ENCODE data around the gene IL36RN.
"Not testable (repeated sequence)": the region's sequence is repeated elsewhere in the genome, so short reads cannot be mapped to it uniquely, and the experiment has no call there.

IL36RN gene

DNA sequence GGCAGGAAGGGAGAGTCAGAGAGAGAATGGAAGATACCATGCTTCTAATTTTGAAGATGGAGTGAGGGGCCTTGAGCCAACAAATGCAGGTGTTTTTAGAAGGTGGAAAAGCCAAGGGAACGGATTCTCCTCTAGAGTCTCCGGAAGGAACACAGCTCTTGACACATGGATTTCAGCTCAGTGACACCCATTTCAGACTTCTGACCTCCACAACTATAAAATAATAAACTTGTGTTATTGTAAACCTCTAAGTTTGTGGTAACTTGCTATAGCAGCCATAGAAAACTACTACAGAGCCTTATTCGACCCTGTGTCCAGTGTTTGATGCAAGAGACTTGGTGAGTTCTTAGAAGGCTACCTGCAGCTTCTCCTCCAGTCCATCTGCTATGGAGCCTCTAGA, 16.6 kb downstream of the IL36RN start:
- DNase-seq: no peak

DNA sequence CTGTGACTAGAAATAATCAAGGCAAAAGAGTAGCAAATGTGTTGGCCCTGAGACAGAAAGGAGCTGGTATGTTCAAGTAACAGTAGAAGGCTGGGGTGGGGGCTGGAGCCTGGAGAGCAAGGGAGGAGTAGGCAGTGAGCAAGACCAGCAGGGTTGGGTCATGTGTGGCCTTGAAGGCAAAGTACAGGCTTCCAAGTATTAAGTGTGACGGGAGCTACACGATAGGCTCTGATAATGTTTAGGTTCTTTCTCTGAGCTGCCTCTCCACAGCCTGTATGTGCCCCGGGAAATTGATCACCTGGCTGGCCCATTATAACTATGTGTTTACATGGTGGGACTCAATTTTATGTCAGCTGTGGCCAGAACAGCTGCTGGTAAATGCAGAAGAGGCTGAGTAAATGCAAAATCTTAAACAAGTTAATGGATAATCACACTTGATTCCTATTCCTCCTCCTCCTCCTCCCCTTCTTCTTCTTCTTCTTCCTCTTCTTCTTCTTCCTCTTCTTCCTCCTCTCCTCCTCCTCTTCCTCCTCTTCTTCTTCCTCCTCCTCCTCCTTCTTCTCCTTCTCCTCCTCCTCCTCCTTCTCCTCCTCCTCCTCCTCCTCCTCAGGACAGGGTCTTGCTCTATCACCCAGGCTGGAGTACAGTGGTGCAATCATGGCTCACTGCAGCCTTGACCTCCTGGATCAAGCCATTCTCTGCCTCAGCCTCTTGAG, 18.1 kb downstream of the IL36RN start:
- DNase-seq: no peak

DNA sequence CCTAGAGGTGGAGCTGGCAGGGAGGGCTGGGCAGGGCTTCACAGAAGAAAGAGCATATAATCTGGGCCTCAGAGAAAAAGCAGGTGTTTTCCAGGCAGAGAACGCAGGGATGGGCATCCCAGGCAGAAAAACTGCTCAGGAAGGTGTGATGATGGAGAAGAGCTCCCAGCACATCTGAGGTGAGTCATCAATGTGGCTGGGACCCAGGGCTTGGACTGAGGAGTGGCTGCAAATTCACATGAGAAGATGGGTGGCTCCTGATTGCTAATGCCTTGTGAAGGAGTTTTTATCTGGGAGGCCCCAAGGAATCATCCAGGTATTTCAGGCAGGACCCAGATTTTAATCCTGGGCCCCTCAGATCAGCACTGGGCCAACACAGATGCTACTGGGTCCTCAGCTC, 18.9 kb downstream of the IL36RN start:
- no peak for DNase-seq

DNA sequence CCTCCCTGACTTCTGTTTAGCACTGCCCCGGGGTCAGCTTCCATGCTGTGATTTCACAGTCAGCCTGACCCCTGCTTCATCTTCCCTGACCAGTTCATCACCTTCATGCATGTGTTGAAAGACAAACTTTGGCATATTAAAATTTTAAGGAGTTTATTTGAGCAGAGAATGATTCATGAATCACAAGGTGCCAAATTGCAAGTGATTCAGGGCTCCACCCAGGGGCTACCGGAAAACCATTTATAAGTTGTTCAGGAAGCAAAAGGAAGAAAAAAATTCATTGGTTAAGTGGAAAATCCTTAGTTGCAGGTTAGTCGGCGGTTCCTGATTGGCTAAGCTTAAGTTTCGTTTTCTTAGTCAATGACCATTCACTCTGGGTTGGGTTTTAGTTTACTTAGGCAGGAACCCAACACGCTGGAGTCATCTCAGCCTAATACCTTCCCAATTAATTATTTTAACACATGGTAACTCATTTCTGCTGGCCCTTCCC, 19.4 kb downstream of the IL36RN start:
- no peak for DNase-seq

DNA sequence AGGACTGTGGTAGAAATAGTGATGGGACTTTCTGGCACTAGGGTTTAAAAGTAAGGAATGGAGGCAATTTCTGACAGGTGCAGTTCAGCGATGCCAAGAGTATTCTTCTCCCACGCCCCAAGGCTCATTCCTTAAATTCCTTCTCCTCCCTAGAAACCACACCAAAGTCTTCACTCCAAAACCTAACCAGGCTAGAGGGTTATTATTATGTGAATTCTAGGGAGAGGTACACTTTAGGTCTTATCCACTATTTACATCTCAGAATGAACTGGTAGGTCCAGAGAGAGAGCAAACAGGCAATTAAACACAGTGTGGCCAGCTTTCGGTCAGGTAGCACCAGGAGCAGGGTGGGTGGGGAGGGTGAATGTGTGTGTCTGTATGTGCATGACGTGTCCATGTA, 20.1 kb downstream of the IL36RN start:
- DNase-seq: no peak

DNA sequence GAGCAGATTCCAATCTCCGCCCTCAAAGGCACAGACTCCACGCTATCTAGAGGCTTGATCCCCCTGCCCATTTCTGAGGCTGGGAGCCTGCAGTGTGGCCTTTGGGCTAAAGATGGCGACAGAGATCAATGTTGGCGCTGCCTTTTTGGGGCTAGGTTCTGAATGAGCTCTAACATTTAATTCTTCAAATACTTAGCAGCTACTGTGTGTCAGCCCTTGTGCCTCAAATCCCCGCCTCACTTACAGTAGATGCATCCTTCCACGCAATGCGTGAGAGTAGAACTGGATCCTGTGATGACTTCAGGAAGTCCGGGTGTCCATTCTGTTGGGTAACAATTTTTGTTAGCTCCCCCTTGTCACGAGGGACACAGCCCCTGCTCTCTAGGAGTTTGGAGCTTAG, 21.1 kb downstream of the IL36RN start:
- DNase-seq: peak; percentile 67

- DNase-seq: no peak
Observed at GRCh38 chr2:113081488-113082210, 22.7 kb downstream of the IL36RN start.

- DNase-seq: peak; percentile 49
Observed at GRCh38 chr2:113083296-113083695, 24.3 kb downstream of the IL36RN start.

DNA sequence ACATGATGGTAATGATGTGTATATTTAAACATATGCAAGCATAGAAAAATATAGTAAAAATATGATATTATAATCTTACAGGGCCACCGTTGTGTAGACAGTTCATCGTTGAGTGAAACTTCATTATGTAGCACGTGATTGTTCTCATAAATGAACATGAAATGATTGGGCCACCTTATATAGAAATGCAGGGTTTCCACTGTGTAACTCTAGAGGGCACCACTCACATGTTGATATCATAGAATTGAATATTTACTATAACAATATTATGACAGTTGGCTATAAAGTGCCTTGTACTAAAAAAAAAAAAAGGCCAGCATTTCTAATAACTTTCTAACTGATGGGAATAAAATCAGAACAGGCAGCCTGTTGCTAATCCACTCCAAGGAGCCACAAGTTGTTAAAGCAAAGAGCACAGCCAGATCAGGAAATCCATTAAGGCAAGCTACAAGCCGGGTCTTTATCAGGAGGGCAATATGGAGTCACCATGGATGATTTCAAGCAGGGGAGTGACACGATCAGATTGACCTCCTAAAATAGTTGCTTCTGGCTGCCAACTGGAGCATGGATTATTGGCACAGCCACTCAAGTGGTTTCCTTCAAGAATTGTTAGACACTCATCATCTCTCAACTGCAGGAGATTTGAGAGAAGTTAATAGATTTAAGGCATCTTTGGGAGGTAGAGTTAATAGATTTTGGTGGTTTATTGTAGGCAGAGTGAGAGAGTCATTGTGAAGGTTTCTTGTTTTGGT, 25.4 kb downstream of the IL36RN start:
- DNase-seq: peak; percentile 15

GRCh38 chr2:113085542-113085941, 26.5 kb downstream of the IL36RN start:
- no peak for DNase-seq

- no peak for DNase-seq
Observed at GRCh38 chr2:113088213-113088992, 29.4 kb downstream of the IL36RN start.

DNA sequence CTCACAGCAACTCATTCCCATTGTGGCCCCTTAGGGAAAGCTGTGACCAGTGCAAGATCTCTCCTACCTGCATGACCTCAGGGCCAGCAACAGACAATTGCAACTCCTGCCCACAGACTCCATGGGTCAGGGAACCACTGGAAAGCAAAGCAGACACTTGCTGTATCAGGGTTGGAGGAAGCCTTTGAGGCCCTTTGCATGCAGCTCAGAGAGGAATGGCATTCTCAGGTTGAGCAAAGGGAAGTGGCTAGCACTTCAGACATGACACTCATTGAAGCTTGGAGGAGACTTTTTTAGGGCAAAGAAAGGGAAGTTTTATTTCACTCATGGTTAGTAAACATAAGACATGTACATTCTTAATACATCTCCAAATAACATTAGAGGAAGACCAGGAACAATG, 30.9 kb downstream of the IL36RN start:
- no peak for DNase-seq

- no peak for DNase-seq
Observed at GRCh38 chr2:113091231-113091896, 32.4 kb downstream of the IL36RN start.

DNA sequence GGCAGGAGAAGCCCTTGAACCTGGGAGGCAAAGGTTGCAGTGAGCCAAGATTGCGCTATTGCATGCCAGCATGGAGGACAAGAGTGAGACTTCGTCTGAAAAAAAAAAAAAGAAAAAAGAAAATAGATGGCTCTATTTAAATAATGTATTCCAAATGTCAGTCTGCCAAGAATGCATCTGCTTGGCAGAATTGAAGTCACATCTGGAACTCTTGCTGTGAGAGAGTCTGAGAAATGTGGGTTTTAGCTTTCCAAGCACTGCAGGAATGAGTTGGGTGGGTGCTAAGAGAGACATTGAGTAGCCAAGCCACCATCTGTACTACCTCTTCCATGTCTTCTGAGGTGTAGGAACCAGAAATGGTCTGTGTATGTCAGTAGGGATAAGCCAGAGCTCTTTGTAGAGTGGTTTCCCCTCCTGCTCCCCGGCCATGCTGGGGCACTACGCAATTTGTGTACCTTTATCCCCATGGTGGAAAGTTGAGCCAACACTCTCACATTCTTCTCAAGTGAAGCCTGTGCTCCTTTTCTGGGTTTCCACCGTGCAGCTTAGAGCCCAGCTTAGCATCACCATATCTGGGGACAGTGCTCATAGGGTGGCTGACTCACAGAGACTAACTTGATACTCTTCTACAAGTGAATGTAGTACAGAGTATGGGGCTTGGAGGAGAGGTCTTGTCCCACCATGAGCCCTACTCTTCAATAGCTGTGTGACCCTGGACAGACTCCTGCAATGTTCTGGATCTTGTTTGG, 34.0 kb downstream of the IL36RN start:
- DNase-seq: no peak

DNA sequence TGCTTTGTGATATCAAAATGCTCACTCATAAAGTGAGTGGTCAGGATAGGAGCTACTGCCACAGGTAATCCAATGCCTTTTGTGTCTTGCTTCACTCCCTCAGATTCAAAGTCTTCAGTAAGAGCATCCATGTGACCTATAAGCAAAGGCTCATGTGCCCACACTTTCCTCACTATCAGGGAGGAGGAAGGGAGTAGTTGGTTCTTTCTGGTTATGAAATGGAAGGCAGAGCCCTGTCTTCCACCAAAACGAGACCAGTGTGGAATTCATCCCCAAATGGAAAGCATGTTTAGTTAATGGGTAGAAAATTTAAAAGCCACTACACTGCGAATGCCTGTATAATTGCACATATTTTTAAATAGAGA, 34.6 kb downstream of the IL36RN start:
- DNase-seq: no peak

GRCh38 chr2:113096306-113096705, 37.3 kb downstream of the IL36RN start:
- not testable (repeated sequence) for DNase-seq

- DNase-seq: not testable (repeated sequence)
Observed at GRCh38 chr2:113096842-113097618, 38.0 kb downstream of the IL36RN start.

- no peak for DNase-seq
Observed at GRCh38 chr2:113098041-113098440, 39.0 kb downstream of the IL36RN start.

DNA sequence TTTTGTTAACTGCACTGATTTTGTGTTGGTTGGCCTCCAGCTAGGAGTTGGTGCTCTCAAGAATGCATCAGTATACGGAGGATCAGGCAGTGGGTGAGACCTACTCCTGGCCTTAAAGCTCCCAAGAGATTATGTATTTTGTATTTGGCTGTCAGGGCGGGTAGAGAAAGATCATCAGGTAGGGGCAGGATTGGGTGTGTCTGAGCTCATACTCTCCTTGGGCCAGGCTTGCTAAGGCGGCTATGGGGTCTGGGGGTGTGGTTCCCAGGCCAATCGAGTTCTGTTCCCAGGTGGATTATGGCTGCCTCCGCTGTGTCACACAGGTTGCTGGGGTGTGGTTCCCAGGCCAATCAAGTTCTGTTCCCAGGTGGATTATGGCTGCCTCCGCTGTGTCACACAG, 39.5 kb downstream of the IL36RN start:
- DNase-seq: no peak

DNA sequence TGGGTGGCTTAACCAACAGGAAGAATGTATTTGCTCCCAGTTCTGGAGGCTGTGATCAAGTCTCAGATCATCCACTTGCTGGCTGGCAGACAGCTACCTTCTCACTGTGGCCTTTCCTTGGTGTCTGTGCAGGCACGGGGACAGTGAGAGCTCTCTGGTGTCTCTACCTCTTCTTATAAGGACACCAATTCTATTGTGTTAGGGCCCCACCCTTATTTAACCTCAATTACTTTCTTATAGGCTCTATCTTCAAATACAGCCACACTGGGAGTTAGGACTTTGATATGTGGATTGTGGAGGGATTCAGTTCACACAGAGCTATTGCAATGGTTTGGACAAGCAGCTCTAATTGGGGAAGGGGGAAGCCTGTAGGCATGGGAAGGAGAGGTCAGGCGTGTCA, 43.1 kb downstream of the IL36RN start:
- no peak for DNase-seq

DNA sequence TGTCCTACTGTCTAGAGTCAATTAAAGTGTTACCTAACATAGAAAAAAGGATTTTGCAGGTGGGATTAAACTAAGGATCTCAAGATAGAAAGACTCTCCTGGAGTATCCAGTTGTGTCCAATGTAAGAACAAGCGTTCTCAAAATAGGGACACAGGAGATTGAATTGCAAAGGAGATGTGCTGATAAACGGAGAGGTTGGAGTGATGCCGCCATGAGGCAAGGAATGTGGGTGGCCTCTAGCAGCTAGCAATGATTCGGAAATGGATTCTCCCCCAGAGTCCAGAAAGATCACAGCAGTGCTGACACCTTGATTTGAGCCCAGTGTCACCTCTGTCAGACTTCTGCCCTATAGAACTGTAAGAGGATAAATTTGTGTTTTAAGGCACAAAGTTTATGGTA, 44.3 kb downstream of the IL36RN start:
- DNase-seq: no peak
